ENCODE measurements around the gene OBP2B. TPM values are rescaled to one million over a fixed set of nuclear protein-coding genes. Genes with fewer than 3 reads are reported as not detected.
"Not testable (repeated sequence)": the region's sequence is repeated elsewhere in the genome, so short reads cannot be mapped to it uniquely, and the experiment has no call there.

Gene OBP2B
- total and polyA plus RNA-seq, 11 donors, result 0.38 TPM; not detected in 10

DNA sequence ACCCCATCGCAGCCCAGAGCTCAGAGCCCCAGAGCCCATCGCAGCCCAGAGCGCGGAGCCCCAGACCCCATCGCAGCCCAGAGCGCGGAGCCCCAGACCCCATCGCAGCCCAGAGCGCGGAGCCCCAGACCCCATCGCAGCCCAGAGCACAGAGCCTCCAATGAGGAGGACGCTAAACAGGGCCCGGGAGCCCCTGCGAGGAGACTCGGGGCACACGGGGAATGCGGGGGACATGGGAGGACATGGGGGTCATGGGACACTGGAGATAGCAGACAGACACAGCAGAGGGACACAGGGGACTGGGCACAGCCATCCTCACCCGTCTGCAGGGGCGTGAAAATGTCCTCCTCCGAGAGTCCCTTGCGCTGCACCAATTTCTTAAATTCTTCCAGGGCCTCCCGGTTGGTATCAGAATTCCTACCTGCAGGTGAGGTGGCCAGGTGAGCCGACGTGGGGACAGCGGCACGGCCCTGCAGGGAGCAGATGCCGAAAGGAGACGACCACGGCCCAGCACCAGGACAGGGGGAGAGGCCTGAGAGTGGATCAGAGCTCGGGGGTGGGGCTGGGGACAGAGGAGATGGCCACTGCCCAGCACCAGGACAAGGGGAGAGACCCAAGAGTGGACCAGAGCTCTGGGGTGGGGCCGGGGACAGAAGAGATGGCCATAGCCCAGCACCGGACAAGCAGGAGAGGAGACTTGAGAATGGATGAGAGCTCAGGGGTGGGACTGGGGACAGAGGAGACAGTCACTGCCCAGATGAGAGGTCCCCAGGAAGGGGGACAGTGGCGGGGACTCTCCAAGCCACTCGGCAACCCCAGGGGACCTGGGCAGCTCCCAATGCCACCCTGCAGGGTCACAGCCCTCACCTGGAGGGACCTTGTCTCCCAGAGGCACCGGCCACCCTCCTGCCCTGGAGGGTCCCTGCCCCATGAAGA, 2.8 kb downstream of the OBP2B start:
- peaks cover 0 to 9% (median 0%) of the 10 kb centered on the region in 9 donors for H3K27me3 ChIP-seq
- WGBS, 4 donors, result 76 to 84% (median 80%) methylated on average over 17 to 35 of the region's 35 CpGs

DNA sequence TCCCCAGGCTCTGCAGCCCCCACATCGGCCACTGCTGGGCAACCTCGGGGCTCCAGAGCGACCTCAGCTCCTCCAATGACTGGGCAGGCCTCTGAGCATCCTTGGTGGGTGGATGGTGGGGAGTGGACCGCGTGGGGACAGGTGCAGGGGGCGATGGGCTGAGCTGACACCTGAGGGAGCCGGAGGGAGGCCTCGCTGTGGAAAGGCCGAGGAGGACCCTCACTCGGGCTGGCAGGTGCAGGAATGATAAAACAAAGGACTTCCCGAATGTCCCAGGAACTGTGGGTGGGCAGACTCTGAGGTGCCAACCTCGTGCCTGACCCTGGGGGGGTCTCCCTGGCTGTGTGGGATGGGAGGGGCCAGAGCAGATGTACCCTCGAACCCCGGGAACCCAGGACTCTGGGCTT, 3.6 kb downstream of the OBP2B start:
- ATAC-seq; H3K27ac ChIP-seq; DNase-seq; intact Hi-C loops (cut with DNase I); H3K4me3 ChIP-seq; H3K4me1 ChIP-seq; H3K36me3 ChIP-seq; H3K9me3 ChIP-seq: not testable (repeated sequence)
- WGBS, 4 donors, result 65 to 82% (median 73%) methylated on average over 10 to 14 of the region's 14 CpGs
- peaks cover 0 to 14% (median 0%) of the 10 kb centered on the region in 9 donors for H3K27me3 ChIP-seq

More for the DNA sequence above, 2.8 kb downstream of the OBP2B start:
- Histone ChIP-seq H3K27ac (no peak overlapping the region), H3K36me3 (no peaks in the 10 kb centered on the region), H3K9me3 (peaks cover 0 to under 1% (median 0%) of the 10 kb centered on the region in 12 donors), H3K4me1 (no peaks in the 10 kb centered on the region), H3K4me3 (no peak overlapping the region)
- intact Hi-C loops (cut with DNase I), result no loop called here
- ATAC-seq (no peak), DNase-seq (no peak)
- no peak for TF ChIP-seq POLR2A (IDR thresholded peaks at IDR 0.05)
- TF ChIP-seq, protein P1, sequence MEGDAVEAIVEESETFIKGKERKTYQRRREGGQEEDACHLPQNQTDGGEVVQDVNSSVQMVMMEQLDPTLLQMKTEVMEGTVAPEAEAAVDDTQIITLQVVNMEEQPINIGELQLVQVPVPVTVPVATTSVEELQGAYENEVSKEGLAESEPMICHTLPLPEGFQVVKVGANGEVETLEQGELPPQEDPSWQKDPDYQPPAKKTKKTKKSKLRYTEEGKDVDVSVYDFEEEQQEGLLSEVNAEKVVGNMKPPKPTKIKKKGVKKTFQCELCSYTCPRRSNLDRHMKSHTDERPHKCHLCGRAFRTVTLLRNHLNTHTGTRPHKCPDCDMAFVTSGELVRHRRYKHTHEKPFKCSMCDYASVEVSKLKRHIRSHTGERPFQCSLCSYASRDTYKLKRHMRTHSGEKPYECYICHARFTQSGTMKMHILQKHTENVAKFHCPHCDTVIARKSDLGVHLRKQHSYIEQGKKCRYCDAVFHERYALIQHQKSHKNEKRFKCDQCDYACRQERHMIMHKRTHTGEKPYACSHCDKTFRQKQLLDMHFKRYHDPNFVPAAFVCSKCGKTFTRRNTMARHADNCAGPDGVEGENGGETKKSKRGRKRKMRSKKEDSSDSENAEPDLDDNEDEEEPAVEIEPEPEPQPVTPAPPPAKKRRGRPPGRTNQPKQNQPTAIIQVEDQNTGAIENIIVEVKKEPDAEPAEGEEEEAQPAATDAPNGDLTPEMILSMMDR (IDR thresholded peaks at IDR 0.05), result no peak

DNA sequence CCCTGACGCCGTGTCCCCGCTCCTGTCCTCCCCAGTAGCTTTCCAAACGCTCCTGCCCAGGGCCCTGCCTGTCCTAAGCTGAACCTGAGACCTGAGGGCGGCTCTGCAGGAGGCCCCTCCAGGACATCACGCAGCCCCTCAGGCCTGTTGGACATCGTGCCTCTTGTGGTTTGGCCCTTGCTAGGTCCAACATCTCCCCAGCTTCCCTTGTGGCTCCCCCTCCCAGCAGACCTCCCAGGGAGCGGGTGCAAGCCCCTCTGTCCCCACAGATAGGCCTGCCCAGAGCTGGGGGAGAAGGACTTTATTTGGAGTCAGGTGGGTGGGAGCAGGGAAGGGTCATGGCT, 4.1 kb downstream of the OBP2B start:
- Histone ChIP-seq H3K9me3 (no peaks in the 10 kb centered on the region), H3K4me3 (no peak overlapping the region), H3K27ac (no peak overlapping the region), H3K36me3 (no peaks in the 10 kb centered on the region), H3K4me1 (peaks cover 0 to 4% (median 0%) of the 10 kb centered on the region in 12 donors), H3K27me3 (peaks cover 0 to 19% (median 4%) of the 10 kb centered on the region in 9 donors)
- ATAC-seq (no peak), DNase-seq (peak in 1 of 5 donors; percentile 42)
- TF ChIP-seq, protein P1 (IDR thresholded peaks at IDR 0.05), result no peak
- TF ChIP-seq POLR2A (IDR thresholded peaks at IDR 0.05), result no peak
- 76 to 84% (median 80%) methylated on average over 7 to 8 of the region's 8 CpGs for WGBS, 4 donors
- intact Hi-C loops (cut with DNase I), result no loop called here

DNA sequence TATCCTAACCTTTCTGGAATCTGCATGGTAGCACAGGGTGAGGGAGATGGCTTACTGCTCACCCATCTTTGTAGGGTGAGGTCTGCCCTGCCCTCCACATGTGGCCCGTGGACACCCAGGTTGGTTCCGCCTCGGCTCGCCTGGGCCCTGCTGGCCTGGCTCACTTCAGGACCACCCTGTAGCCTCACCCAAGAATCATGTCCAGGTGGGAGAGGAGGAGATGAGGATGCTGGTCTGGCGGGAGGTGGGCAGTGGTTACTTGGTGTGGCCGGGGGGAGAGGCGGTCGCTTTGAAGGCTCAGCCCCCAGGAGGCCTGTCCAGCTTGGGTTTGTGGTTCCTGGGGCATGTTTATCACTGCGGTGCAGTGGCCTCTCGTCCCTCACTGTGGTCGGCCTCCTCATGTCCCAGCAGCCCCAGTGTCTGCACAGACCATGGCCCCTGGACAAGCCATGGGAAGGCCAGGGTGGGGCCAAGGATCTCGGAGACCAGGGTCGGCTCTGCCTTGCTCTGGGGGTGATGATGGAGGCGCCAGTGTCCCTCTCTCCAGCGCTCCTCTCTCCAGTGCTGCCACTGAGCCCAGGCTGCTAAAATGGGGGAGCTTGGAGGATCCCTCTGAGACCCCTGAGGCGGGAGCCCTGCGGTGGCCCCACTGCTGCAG, 4.6 kb downstream of the OBP2B start:
- intact Hi-C loops (cut with DNase I), result no loop called here
- Histone ChIP-seq H3K4me1 (peaks cover 0 to 6% (median 0%) of the 10 kb centered on the region in 12 donors), H3K9me3 (no peaks in the 10 kb centered on the region), H3K27me3 (peaks cover 0 to 24% (median 6%) of the 10 kb centered on the region in 9 donors), H3K36me3 (no peaks in the 10 kb centered on the region), H3K4me3 (no peak overlapping the region), H3K27ac (no peak overlapping the region)
- peak in 1 of 5 donors; percentile 35 for DNase-seq
- ATAC-seq, result no peak
- WGBS, 4 donors, result 83 to 88% (median 84%) methylated on average over 7 to 17 of the region's 17 CpGs
- TF ChIP-seq, protein P1 (IDR thresholded peaks at IDR 0.05), result no peak
- no peak for TF ChIP-seq POLR2A (IDR thresholded peaks at IDR 0.05)

Measured in heart left ventricle (tissue), 16 donors.